ENCODE measurements around the gene SETX.

Gene SETX

DNA sequence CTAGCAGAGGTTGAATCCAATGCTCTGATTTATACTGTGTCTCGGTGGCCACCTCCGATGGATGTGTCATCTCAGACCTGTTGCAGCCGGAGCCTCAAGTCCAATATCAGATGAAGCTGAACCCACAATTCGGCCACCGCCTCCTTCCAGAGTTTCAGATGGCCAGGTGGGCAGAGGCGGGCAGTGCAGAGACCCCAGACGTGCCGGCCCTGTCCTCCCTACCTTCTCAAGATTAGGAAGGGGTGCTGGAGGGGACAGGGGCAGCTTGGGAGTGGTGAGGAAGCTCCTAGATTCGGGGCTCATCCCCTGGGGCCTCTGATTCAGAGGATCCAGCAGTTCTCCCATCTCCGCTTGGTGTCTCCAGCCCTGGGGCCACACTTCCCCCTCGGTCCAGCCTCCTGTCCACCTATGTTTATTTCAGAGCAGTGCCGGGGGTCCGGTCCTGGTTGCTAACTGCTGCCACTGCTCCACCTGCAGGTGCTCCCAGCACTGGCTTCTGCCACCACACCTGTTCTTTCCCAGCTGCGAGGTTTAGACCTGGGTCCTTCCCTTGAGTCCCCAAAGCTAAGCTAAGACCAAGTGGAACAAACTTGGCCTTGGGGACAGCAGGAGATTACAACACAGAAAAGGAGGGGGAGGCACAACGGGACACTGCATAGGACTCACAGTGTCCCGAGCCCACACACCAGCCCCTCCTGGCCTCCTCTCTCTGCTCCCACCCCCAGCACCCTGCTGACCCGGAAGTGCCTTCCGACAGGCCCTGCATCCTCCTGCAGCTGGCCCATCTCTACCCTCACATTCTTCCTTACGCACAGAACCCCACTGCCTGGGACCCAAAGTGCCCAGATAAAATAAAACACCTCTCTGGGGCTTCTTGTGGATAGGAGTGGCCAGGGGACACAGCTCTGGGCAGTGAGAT, 111.4 kb downstream of the SETX start:
- no peak for TF ChIP-seq CTCF (IDR thresholded peaks at IDR 0.05; ENCODE audit: low read depth, low read length, missing control alignments)
- H3K27me3 ChIP-seq (replicated peaks): peaks cover 2% of the 10 kb centered on the region
- no peak for DNase-seq
- H3K4me3 ChIP-seq (ENCODE audit: low read depth, low read length): no peak overlapping the region
- no peaks in the 10 kb centered on the region for H3K36me3 ChIP-seq (replicated peaks)
- in situ Hi-C loops (cut with HindIII; ENCODE audit: low pct_ligation_motif_present, low sequenced_read_pairs): no loop called here
- H3K27ac ChIP-seq: no peak overlapping the region

DNA sequence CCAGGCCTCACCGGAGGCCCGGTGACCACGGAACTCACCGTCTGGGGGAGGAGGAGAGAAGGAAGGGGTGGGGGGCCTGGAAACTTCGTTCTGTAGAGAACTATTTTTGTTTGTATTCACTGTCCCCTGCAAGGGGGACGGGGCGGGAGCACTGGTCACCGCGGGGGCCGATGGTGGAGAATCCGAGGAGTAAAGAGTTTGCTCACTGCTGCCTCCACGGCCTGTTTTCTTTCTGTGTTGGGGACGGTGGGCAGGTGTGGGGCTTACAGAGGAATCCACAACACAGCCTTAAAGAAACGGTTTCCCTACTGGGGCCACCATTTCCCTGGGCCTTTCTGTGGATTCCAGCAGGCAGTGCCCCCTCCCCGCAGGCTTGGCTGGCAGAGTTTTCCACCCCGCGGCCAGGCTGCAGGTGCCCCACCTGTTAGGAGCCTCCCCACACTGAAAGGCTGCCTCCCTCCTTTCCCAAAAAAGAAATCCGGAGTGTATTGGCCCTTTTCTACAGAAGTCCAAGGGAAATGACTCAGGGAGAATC, 112.1 kb downstream of the SETX start:
- Histone ChIP-seq H3K36me3 (replicated peaks) (no peaks in the 10 kb centered on the region), H3K27me3 (replicated peaks) (peaks cover 2% of the 10 kb centered on the region), H3K4me3 (ENCODE audit: low read depth, low read length) (peak overlapping the region; percentile 59), H3K27ac (no peak overlapping the region)
- in situ Hi-C loops (cut with HindIII; ENCODE audit: low pct_ligation_motif_present, low sequenced_read_pairs): no loop called here
- TF ChIP-seq CTCF (IDR thresholded peaks at IDR 0.05; ENCODE audit: low read depth, low read length, missing control alignments): no peak
- DNase-seq: no peak

- no peaks in the 10 kb centered on the region for H3K36me3 ChIP-seq (replicated peaks)
- H3K4me3 ChIP-seq (ENCODE audit: low read depth, low read length): peak overlapping the region; percentile 59
- in situ Hi-C loops (cut with HindIII; ENCODE audit: low pct_ligation_motif_present, low sequenced_read_pairs): no loop called here
- no peak for TF ChIP-seq CTCF (IDR thresholded peaks at IDR 0.05; ENCODE audit: low read depth, low read length, missing control alignments)
- H3K27me3 ChIP-seq (replicated peaks): peaks cover 5% of the 10 kb centered on the region
- DNase-seq: no peak
- no peak overlapping the region for H3K27ac ChIP-seq
These were observed 112.8 kb downstream of the SETX start for GRCh38 chr9:132241840-132242620.

- Histone ChIP-seq H3K27me3 (replicated peaks) (peaks cover 7% of the 10 kb centered on the region), H3K27ac (no peak overlapping the region), H3K4me3 (ENCODE audit: low read depth, low read length) (peak overlapping the region; percentile 59), H3K36me3 (replicated peaks) (no peaks in the 10 kb centered on the region)
- TF ChIP-seq CTCF (IDR thresholded peaks at IDR 0.05; ENCODE audit: low read depth, low read length, missing control alignments): no peak
- in situ Hi-C loops (cut with HindIII; ENCODE audit: low pct_ligation_motif_present, low sequenced_read_pairs): no loop called here
- no peak for DNase-seq
These were observed 113.3 kb downstream of the SETX start for GRCh38 chr9:132241483-132241839.

DNA sequence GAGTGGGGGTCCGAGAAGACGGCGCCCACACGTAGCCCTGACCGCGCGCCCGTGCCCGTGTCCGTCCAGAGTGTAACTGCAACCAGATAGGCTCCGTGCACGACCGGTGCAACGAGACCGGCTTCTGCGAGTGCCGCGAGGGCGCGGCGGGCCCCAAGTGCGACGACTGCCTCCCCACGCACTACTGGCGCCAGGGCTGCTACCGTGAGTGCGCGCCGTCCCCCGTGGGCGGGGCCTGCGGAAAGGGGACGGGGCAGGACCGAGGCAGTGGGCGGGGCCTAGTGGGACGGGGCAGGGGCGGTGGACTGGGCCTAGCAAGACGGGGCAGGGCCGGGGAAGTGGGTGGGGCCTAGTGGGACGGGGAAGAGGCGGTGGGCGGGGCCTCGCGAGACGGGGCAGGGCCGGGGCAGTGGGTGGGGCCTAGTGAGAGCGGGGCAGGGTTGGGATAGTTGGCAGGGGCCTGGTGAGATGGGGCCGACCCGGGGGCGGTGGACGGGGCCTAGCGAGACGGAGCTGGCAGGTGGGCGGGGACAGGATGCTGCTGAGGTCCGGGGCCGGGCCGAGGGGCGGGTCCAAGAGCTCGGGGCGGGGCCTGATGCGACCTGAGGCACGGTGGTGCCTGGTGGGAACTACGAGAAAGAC, 113.8 kb downstream of the SETX start:
- Histone ChIP-seq H3K4me3 (ENCODE audit: low read depth, low read length) (peak overlapping the region; percentile 59), H3K27ac (no peak overlapping the region), H3K36me3 (replicated peaks) (no peaks in the 10 kb centered on the region), H3K27me3 (replicated peaks) (peaks cover 7% of the 10 kb centered on the region)
- TF ChIP-seq CTCF (IDR thresholded peaks at IDR 0.05; ENCODE audit: low read depth, low read length, missing control alignments): no peak
- in situ Hi-C loops (cut with HindIII; ENCODE audit: low pct_ligation_motif_present, low sequenced_read_pairs): no loop called here
- DNase-seq: peak; percentile 88
